Measurements from ENCODE around the gene MAG.

MAG gene

DNA sequence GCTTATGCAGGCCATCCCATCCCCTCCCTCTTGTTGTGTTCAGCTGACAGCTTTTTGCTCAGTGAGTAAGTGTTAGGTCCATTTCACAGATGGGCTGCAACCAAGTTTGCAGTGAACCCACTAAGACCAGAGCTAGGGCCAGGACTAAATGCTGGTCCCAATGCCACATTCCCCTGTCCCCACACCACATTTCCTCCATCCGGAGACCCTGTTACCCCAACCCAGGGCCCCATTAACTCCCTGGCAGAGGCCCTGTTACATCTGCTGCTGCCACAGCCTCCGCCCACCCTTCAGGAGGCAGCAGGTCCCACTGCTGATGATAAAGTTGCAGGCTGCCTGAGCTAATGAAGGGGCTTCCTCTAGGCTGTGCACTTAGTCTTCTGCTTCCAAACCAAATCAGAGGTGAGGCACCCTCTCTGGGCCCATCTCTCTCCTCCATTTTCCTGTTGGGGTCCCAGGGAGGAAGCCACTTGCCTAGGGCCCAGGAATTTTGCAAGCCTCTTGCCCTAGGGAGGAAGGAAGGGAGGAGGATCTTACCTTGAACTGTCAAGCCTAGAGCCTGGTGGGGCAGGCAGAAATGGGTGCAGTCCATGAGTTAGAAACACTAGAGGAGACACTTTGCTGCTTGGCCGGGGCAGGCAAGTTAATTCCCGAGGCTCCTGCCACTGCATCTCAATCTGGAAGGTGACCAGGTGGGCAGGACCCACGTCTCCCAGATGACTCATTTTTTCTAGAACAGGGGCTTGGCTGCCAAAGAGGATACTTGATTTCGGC lies 26.6 kb upstream of the MAG start:
- DNase-seq (ENCODE audit: low read depth) = no peak

DNA sequence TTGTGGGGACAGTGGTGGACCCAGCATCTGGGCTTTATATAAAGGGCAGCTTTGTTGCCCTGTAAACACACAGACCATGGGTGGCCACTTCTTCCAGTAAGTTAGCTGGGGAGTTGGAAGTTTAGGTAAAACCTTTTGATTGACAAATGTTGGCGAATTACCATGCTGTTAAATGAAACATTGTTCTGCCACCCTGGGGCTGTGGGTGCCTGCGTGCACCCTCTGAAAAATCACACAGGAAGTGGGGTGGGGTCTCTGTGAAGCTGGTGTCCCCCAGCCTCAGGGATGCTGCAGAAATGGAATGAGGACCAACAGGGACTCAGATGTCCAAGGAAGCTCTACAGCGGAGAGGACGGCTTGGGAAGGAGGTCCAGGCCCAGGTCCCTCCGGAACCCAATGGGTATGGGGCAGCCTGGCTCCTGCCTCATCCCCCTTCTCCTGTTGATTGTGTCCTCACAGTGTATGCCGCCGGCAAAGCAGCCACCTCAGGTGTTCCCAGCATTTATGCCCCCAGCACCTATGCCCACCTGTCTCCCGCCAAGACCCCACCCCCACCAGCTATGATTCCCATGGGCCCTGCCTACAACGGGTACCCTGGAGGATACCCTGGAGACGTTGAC lies 26.0 kb upstream of the MAG start:
- DNase-seq (ENCODE audit: low read depth) = no peak

DNA sequence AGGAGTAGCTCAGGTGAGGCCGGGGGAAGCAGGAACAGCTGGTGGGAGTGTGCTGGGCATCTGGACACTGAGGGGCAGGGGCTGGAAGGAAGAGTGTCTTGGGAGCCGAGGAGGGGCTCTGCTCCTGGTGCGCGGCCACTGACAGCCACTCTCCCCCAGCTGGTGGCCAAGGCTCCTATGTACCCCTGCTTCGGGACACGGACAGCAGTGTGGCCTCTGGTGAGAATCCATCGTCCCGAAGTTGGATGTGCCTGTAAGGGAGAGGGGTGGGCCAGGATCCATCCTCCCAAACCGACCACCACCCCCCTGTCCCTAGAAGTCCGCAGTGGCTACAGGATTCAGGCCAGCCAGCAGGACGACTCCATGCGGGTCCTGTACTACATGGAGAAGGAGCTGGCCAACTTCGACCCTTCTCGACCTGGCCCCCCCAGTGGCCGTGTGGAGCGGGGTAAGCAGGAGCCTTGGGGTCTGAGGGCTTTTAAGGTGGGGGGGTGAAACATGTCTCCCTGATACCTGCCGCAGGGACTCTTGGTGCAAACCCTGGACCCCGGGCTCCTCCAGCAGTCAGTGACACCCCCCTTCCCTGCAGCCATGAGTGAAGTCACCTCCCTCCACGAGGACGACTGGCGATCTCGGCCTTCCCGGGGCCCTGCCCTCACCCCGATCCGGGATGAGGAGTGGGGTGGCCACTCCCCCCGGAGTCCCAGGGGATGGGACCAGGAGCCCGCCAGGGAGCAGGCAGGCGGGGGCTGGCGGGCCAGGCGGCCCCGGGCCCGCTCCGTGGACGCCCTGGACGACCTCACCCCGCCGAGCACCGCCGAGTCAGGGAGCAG lies 25.2 kb upstream of the MAG start:
- DNase-seq (ENCODE audit: low read depth) = no peak

DNA sequence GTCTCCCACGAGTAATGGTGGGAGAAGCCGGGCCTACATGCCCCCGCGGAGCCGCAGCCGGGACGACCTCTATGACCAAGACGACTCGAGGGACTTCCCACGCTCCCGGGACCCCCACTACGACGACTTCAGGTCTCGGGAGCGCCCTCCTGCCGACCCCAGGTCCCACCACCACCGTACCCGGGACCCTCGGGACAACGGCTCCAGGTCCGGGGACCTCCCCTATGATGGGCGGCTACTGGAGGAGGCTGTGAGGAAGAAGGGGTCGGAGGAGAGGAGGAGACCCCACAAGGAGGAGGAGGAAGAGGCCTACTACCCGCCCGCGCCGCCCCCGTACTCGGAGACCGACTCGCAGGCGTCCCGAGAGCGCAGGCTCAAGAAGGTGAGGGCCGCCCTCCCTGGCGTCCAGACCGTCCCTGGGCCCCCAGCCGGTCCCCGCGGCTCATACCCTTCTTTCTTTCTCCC lies 24.6 kb upstream of the MAG start:
- peak; percentile 12 for DNase-seq (ENCODE audit: low read depth)

DNA sequence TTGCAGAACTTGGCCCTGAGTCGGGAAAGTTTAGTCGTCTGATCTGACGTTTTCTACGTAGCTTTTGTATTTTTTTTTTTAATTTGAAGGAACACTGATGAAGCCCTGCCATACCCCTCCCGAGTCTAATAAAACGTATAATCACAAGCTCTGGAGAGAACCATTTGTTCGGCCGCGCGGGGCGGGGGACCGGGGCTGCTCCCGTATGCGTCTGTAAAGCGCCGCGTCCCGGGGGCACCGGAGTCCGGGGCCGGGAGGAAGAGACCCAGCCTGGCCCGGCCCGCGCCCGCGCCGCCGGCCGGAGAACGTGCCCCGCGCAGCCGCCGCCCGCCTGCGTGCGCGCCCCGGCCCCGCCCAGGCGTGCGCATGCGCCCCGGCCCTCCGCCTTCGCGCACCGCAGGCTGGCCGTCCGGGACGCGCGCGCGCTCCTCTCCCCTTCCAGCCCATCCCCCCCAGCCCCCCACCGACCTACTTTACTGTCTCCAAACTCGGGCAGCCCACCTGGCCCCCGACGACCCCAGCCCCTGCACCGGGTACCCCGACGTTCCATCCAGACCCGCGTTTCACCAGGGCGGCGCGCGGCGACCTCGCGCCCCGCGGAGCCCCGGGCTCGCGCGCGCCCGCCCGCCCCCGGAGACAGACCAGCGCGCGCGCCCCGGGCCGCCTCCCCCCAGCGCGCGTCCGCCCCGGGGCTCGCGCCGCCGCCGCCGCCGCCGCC lies 24.0 kb upstream of the MAG start:
- DNase-seq (ENCODE audit: low read depth) = peak; percentile 55

DNA sequence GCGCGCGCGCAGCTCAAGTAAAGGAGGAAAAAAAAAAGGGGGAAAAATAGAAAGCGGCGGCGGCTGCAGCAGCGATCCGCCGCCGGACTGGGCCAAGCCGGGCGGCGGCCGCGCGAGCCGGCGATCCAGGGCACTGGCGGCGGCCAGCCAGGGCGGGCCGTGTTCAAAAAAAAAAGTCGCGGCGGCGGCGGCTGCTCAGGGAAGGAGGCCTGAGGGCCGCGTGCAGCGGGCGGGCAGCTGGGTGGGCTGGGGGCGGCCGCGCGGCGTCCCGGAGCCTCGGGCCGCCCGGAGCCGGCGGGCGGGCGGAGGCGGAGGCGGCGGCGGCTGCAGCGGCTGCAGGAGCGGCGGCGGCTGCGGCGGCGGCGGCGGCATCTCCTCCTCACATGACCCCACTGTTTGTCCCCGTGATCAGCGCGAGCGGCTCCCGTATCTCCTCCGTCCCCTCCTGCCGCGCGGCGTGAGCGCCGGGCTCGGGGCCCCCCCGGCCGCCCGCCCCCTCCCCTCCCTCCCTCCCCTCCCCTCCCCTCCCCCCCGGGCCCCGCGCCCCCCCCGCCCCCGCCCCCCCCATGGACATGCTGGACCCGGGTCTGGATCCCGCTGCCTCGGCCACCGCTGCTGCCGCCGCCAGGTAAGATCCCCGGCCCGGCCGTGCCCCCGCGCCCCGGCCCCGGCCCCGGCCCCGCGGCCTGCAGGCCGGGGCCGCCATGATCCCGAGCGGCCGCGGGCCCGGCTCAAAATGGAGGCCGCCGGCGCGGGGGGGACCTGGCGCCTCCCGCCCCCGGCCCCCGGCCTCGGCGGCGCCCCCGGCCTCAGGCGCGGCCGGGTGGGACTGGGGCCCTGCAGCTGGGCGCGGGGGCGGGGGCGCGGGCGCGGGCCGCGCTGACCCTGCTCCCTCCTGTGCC lies 23.2 kb upstream of the MAG start, which contains the start of gene USF2:
Gene USF2 (plus strand): TSS at position 427 of the 902 bp plus-strand sequence. CDS start 140 bp downstream, at position 567.
- peak; percentile 58 for DNase-seq (ENCODE audit: low read depth)

DNA sequence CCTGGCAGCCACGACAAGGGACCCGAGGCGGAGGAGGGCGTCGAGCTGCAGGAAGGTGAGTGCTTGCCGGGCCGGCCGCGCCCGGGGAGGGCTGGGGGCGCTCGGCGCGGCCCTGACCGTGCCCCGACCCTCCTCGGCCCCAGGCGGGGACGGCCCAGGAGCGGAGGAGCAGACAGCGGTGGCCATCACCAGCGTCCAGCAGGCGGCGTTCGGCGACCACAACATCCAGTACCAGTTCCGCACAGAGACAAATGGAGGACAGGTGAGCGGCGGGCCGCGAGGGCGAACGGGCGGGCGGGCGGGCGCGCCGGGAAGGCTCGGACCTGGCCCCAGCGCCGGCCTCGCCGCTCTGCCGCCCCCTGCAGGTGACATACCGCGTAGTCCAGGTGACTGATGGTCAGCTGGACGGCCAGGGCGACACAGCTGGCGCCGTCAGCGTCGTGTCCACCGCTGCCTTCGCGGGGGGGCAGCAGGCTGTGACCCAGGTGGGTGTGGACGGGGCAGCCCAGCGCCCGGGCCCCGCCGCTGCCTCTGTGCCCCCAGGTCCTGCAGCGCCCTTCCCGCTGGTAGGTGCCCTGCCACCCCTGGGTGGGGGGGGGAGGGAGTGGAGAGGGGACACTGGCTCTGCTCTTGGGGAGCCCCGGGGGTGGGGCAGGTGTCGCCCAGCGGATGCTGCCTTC lies 22.4 kb upstream of the MAG start:
- peak; percentile 56 for DNase-seq (ENCODE audit: low read depth)

DNA sequence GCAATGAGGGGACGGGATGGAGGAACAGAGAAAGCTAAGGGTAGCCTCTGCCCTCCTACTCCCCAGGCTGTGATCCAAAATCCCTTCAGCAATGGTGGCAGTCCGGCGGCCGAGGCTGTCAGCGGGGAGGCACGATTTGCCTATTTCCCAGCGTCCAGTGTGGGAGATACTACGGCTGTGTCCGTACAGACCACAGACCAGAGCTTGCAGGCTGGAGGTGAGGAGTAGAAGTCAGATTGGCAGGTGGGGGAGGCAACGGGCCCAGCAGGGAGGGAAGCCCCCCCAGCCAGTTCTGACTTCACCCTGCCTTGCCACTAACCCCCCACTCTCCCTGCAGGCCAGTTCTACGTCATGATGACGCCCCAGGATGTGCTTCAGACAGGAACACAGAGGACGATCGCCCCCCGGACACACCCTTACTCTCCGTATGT lies 21.6 kb upstream of the MAG start:
- DNase-seq (ENCODE audit: low read depth) = no peak

DNA sequence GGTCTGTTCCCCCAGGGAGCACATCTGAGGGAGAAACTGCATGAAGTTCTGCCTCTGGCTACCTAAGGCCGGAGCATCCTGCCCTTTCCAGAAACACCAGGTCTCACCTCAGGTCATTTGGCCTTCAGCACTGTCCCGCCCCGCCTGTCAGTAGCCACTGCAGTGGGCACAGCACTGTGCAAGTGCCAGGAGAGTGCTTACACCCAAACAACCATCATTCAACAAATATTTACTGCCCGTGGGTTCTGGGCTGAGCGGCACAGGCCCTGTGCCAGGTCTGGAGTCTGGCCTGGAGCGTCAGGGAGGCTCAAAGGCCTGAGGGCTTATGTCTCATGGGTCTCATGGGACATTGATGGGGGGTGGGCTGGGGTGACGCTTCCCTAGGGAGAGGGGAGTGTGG lies 20.4 kb upstream of the MAG start:
- DNase-seq (ENCODE audit: low read depth) = no peak

DNA sequence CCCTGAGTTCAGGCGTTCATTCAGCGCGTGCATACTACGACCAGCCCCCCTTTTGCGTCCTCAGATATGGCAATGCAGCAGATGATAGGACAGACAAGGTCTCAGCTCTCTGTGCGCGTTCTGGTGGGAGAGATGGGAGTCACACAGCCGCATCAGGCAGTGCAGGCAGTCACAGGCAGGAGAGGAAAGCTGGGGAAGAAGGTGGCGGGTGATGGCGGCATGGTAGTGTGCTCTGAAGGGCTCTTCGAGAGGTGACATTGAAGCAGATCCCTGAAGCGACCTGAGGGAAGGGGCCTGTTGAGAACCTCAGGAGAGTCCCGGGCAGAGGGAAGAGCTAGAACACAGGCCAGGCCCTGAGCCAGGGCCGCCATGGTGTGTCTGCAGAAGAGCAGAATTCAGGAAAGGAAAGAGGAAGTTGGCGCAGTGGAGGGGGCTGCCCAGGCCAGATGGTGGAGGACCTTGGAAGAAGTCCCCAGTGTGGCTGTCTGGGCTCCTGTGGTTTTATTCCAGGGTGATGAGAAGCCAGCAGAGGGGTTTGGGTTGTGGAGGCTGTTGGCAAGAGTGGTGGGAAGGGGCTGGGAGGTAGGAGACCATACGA lies 19.7 kb upstream of the MAG start:
- no peak for DNase-seq (ENCODE audit: low read depth)

DNA sequence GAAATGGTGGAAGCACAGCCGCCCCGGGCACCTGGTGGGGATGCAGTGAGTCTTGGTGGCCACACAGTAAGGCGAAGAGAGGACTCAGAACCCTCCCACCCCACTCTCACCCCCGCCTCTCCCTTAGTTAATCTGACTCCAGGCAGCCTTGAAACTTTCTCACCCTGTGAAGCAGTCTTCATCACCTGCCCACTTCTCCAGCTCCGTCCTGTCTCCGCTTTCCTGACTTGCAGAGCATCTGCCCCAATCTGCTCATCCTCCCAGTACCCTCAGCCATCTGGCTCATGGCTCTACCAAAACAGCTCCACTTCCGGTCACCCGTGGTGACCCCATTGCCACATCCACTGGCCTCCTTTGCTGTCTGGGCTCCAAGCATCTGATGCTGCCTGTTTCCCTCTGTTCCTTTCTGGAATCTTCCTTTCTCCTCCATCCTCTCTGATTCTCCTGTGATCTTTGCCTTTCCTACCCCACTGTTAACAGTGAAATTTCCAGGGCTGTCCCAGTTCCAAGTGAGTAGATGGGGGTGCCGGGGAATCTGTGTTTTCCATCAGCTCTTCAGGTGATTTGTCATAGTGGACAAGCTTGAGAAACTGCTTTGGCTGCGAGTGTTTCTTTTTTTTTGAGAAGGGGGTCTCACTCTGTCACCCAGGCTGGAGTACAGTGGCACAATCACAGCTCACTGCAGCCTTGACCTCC lies 18.9 kb upstream of the MAG start:
- no peak for DNase-seq (ENCODE audit: low read depth)

DNA sequence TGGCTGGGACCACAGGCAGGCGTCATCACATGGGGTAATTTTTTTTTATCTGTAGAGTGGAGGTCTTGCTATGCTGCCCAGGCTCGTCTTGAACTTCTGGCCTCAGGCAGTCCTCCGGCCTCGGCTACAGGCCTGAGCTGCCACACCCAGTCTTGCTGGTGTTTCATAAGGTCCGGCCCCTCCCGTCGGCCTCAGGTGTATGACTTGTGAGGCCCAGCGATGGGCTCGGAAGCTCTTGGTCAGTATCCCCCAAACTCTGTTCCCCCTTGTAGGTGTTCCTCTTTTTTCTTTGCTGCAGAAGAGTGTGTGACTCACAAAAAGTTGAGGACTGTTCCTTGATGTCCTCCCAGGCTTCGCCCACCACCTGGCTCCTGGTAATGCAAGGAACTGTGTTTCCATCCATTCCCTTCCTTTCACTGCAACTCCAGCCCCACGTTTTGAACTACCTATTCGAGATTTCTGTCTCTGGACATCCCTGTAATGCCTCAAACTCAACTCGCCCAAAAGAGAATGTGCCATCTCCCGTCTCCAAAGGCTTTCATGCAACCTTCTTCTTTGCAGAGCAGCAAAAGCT lies 18.2 kb upstream of the MAG start:
- no peak for DNase-seq (ENCODE audit: low read depth)

DNA sequence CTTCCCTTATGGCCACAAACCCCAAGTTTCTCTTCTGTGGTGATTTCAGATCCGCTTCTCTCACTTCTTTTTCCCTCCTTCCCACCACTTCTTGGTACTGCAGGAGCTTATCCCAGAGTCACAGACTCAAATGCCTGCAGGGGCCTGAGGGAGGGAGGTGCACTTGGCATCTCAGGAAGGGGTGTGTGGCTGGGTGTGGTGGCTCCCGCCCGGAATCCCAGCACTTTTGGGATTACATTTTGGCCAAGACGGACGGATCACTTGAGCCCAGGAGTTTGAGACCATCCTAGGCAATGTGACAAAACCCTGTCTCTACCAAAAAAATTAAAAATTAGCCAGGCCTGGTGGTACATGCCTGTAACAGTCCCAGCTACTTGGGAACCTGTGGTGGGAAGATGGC lies 17.6 kb upstream of the MAG start:
- DNase-seq (ENCODE audit: low read depth) = no peak

DNA sequence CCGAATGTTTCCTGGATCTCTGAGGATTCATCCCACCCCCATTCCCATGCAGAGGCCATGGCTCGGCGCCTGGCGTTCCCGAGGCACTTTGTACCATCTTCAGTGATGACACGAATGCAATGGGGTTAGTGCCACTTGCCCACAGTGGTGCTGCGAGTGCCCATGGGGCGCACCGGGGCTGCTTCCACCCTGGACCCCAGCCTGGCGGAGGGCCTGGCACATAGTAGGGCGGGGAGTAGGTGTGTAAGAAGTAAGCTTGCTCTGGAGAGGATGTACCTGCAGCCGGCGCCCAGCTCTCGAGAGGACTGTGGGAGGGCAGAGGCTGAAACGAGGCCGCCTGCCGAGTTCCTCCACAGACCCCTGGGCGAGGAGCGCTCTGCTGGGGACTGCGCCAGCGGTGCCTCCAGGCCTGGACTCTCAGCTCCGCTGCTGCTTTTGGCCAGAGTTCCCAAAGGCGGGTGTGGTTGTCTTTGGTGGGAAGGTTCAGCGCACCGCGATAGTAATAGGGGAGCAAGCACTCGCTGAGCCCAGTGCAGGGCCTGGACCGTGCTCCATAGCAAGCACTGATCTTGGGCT lies 15.2 kb upstream of the MAG start:
- DNase-seq (ENCODE audit: low read depth) = no peak

DNA sequence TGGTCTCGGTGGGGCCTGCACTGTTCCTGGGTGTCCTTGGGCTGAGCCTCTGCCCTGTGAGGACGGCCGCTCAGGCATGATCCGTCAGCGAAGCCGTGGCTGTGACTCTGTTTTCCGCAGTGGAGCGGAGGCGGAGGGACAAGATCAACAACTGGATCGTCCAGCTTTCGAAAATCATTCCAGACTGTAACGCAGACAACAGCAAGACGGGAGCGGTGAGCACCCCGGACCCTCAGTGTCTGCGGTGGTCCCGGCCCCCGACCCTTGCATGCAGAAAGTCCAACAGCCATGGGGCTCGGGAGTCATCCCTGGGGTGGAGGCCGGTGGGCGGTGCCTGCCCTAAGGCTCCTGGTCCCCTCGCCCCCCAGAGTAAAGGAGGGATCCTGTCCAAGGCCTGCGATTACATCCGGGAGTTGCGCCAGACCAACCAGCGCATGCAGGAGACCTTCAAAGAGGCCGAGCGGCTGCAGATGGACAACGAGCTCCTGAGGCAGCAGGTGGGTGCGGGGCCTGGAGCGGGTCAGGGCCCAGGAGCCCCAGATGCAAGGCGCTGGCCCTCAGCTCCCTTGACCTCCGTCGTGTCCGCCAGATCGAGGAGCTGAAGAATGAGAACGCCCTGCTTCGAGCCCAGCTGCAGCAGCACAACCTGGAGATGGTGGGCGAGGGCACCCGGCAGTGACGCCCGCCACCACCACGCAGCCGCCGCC lies 13.2 kb upstream of the MAG start:
- no peak for DNase-seq (ENCODE audit: low read depth)

DNA sequence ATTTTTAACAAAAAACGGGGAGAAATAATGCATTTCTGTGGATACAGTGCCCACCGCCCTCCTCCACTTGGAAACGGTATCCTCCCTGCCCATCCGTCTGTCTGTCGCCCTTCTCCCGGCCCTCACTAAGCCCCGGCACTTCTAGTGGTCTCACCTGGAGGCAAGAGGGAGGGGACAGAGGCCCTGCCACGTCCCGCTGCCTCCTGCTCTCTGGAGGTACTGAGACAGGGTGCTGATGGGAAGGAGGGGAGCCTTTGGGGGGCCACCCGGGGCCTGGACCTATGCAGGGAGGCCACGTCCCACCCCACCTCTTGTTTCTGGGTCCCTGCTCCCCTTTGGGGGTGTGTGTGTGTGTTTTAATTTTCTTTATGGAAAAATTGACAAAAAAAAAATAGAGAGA lies 12.6 kb upstream of the MAG start:
- DNase-seq (ENCODE audit: low read depth) = no peak

DNA sequence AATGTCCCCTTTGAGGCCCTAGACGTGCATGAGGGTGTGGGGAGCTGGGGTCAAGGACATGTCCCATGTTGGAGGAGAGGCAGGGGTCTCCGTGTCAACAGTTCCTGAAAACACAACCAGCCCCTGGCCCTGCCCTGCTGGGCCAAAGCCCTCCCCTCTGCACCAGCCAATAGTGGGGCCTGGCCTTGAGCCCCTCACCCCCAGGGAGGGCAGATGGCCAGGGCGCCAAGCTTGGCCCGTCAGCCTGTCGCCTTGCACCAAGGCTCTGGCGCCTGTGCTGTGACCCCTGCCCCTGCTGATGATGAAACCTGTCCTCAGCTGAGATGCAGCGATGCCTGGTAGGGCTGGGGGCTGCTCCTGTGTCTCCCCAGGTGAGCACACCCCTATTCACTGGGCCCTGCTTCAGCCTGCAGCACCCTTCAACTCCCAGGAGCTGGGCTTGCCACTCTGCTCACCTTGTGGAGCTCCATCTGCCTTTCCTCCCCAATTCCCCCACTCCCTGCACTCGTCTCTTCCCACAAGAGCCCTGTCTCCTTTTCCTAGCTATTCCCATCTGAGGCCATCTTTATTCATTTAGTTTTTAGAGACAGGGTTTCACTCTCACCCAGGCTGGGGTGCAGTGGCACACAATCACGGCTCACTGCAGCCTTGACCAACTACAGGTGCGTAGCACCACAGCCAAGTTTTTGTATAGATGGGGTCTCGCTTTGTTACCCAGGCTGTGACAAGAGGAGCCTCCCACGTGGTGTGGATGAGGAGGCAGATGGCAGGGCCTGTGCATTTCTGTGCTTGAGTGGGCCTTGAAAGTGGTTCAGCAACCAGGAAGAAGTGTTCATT lies 11.8 kb upstream of the MAG start:
- DNase-seq (ENCODE audit: low read depth) = no peak
